Tibial nerve (tissue), 4 donors: Measurements from ENCODE around the gene MBD2.

ENCODE experiments used
- EP300 ChIP-seq, 2 donors: sonication (generic); formaldehyde crosslinking; IDR thresholded peaks; one replicate each; pipeline ENCODE4 v1.6.1; 2017; ENCODE audit warnings: antibody characterized with exemption in 2 of 2, mild to moderate bottlenecking in 1 of 2
- POLR2A ChIP-seq, 2 donors: fragments of 450-650 bp; IDR thresholded peaks; one replicate each; pipeline ENCODE4 v1.6.1; 2017; ENCODE audit warnings: antibody characterized with exemption in 2 of 2, mild to moderate bottlenecking in 2 of 2, moderate library complexity in 2 of 2
- TF ChIP-seq, protein P1 (sequence below), 5 experiments: fragments of 200-600 bp in 3 of 5; fragments of 450-650 bp in 2 of 5; sonication (generic) in 3 of 5; IDR thresholded peaks; one replicate each; pipeline ENCODE4 v1.5.1; 2016 to 2019; ENCODE audit warnings: antibody characterized with exemption in 5 of 5, mild to moderate bottlenecking in 3 of 5, moderate library complexity in 2 of 5

DNA sequence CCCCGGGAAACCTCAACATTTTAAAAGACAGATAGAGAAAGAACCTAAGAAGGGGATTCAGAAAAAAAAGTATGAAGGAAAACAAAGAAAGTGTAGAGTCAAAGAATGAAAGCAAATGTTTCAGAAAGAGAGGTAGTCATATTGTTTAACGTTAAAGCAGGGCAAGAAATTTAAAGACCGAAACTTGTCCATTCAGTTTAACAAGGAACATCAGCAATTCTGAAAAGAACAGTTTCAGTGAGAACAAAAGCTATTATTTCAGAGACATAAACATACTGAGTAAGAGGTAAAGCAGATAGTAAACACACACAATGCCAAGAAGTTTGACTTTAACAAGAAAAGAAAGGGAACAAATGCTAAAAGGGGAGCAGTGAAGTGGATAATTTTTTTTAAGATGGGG, 41.1 kb downstream of the MBD2 start:
- no peak for TF ChIP-seq POLR2A (IDR thresholded peaks at IDR 0.05)
- TF ChIP-seq, protein P1, sequence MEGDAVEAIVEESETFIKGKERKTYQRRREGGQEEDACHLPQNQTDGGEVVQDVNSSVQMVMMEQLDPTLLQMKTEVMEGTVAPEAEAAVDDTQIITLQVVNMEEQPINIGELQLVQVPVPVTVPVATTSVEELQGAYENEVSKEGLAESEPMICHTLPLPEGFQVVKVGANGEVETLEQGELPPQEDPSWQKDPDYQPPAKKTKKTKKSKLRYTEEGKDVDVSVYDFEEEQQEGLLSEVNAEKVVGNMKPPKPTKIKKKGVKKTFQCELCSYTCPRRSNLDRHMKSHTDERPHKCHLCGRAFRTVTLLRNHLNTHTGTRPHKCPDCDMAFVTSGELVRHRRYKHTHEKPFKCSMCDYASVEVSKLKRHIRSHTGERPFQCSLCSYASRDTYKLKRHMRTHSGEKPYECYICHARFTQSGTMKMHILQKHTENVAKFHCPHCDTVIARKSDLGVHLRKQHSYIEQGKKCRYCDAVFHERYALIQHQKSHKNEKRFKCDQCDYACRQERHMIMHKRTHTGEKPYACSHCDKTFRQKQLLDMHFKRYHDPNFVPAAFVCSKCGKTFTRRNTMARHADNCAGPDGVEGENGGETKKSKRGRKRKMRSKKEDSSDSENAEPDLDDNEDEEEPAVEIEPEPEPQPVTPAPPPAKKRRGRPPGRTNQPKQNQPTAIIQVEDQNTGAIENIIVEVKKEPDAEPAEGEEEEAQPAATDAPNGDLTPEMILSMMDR (IDR thresholded peaks at IDR 0.05), result no peak
- TF ChIP-seq EP300 (IDR thresholded peaks at IDR 0.05), result no peak
